GM10248 (cell line): ENCODE measurements around the gene OR52E2.
"Not testable (repeated sequence)": the region's sequence is repeated elsewhere in the genome, so short reads cannot be mapped to it uniquely, and the experiment has no call there.

Experiments used
- CTCF ChIA-PET: fragments of 300-600 bp; sonication (Branson Sonifier 250); formaldehyde crosslinking; extraction: SDS; loops from one replicate; lab custom pipeline; 2021; ENCODE audit warnings: antibody characterized with exemption; lab: Yijun Ruan, JAX
- POLR2A ChIA-PET: fragments of 350-650 bp; sonication (Branson Sonifier 250); formaldehyde crosslinking; extraction: SDS; loops from one replicate; lab custom pipeline; 2020; ENCODE audit warnings: antibody characterized with exemption; lab: Yijun Ruan, JAX
- DNase-seq: peaks from one replicate; pipeline ENCODE4 v3.0.0; 2012; ENCODE audit errors: extremely low spot score
- CTCF ChIP-seq: IDR thresholded peaks from 2 replicates; pipeline ENCODE4 v1.5.1; 2012; ENCODE audit warnings: mild to moderate bottlenecking, low read depth; ENCODE audit errors: extremely low read depth, missing control alignments, control extremely low read depth

The OR52E2 gene

GRCh38 chr11:5088556-5088955 is 29.1 kb upstream of the OR52E2 start:
- CTCF ChIA-PET = interaction anchor here (1.4 kb wide), 1 partner anchor 54 kb away, joined by 3 read pairs; no protein-coding TSS in a partner anchor
- no peak for DNase-seq
- POLR2A ChIA-PET = no interaction called here
- no peak for TF ChIP-seq CTCF

DNA sequence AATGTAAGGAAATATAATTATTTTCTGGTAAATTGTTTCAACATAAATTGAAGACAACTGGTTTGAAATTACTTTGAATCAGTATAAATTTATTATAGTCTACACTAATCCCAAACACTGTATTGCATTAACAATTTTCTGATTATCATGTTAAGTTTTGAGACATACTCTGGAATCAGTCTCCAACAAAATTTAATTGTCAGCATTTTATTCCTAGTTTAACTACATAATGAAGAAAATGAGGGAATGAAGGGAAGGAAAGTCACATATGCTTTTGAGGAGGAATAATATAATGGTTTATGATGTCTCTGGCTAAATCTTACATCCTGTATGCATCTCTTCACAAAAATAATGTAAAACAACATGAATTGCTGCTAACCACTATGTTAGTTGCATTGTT is 24.2 kb upstream of the OR52E2 start:
- TF ChIP-seq CTCF = no peak
- no peak for DNase-seq
- ChIA-PET CTCF (interaction anchor here (1.5 kb wide), 1 partner anchor 10 kb away, joined by 5 read pairs; no protein-coding TSS in a partner anchor), POLR2A (no interaction called here)

DNA sequence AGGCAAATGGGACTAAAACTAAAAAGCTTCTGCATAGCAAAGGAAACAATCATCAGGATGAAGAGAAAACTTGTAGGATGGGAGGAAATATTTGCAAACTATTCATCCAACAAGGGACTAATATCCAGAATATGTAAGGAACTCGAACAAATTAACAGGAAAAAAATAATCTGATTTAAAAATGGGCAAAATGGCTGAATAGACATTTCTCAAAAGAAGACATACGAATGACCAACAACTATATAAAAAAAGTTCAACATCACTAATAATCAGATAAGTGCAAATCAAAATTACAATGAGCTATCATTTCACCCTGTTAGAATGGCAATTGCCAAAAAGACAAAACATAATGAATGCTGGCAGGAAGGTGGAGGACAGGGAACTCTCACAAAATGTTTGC is 22.0 kb upstream of the OR52E2 start:
- CTCF ChIA-PET = interaction anchor here (1.7 kb wide), 1 partner anchor 7 kb away, joined by 4 read pairs; no protein-coding TSS in a partner anchor
- DNase-seq = no peak
- POLR2A ChIA-PET = no interaction called here
- no peak for TF ChIP-seq CTCF

DNA sequence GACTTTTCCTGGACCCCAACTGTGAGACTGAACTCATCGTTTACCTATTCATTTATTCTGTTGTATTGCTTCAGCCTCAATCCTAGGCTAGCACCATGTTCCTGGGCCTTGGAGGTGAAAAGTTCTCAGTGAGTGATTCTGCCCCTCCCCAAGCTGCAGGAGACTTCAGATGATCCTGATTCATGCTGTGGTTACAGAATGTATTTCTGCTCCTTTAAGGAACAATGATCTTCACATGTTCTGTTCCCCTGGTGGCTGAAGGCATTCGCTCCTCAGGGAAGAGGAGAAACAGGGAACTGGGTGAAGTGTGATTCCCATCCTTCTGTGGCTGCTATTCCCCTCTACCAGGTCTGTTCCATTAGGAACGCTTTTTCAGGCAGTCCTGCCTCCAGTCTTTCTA is 12.4 kb upstream of the OR52E2 start:
- ChIA-PET CTCF (no interaction called here), POLR2A (no interaction called here)
- DNase-seq = no peak
- TF ChIP-seq CTCF = no peak

GRCh38 chr11:5069272-5069671 is 9.8 kb upstream of the OR52E2 start, which contains the start of gene OR52E1:
Gene OR52E1, plus strand, starts transcription at chr11:5069572.
- ChIA-PET CTCF (no interaction called here), POLR2A (no interaction called here)
- no peak for TF ChIP-seq CTCF
- no peak for DNase-seq

GRCh38 chr11:5065027-5065426 is 5.6 kb upstream of the OR52E2 start:
- ChIA-PET POLR2A (no interaction called here), CTCF (interaction anchor here (1.0 kb wide), 1 partner anchor 20 kb away, joined by 4 read pairs; no protein-coding TSS in a partner anchor)
- TF ChIP-seq CTCF = no peak
- DNase-seq = no peak

DNA sequence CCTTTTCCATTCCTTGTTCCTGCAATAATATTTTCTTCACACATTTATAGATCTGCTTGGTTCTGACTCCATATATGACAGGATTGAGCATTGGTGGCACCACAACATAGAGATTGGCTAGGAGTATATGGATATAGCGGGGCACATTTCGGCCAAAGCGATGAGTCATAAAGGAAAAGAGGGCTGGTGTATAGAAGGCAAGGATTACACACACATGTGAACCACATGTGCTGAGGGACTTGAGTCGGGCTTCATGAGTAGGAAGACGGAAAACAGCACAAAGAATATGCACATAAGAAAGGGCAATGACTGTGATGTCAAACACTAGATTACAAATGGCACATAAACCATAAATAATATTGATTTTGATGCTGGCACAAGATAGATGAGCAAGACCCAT is 748 bp downstream of the OR52E2 start:
- POLR2A ChIA-PET, DNase-seq, CTCF ChIA-PET: not testable (repeated sequence)
